AG08395 (cell line): ENCODE data around the gene SLC22A1.
"Not testable (repeated sequence)": the region's sequence is repeated elsewhere in the genome, so short reads cannot be mapped to it uniquely, and the experiment has no call there.

ENCODE experiments used
- DNase-seq: peaks from one replicate; pipeline ENCODE4 v3.0.0; 2012; ENCODE audit warnings: mixed read lengths, low spot score

The SLC22A1 gene

GRCh38 chr6:160121558-160121957 lies at the start of gene SLC22A1:
TSS of gene SLC22A1 (plus strand) at chr6:160121815. CDS start at chr6:160121936, 121 bp downstream.
- DNase-seq = no peak

- DNase-seq = no peak
Observed at GRCh38 chr6:160073272-160073671, 48.3 kb upstream of the SLC22A1 start.

GRCh38 chr6:160076009-160076408 lies 45.6 kb upstream of the SLC22A1 start:
- no peak for DNase-seq

DNA sequence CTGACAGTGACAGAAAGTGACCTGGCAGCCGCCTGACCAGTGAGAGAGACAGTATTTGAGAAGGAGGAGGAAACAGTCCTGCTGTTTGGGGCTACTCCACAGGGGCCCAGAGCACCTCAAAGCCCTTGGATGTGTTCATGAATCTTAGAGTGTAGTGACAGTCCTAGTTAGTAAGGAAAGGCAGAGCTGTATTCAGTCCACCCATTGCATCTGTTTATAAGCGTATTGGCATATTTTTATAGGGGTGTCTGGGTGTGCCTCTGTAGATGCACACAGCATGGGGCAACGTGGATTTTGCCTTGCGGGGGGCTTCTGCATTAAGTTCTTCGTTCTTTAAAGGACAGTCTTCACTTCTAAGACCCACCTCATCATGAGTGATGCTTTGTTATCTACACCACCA lies 44.6 kb upstream of the SLC22A1 start:
- DNase-seq = no peak

- DNase-seq = peak; percentile 82
Observed at GRCh38 chr6:160077526-160077925, 44.1 kb upstream of the SLC22A1 start.

GRCh38 chr6:160078883-160079685 lies 42.5 kb upstream of the SLC22A1 start:
- no peak for DNase-seq

GRCh38 chr6:160079686-160080043 lies 42.0 kb upstream of the SLC22A1 start:
- DNase-seq = no peak

DNA sequence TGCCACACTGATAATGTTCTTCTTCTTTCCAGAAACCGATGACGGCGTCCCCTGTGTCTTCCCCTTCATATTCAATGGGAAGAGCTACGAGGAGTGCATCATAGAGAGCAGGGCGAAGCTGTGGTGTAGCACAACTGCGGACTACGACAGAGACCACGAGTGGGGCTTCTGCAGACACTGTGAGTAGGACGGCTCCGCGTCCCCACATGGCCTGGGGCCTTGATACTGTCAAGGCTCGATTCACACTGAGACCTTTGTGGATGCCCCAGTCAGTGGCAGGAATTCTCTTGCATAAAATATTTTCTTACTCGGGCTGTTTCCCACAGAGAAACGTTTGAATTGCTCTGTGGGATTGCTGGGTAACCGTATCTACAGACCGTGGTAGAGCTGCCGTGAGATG lies 41.5 kb upstream of the SLC22A1 start:
- DNase-seq = no peak

GRCh38 chr6:160081398-160081797 lies 40.2 kb upstream of the SLC22A1 start:
- no peak for DNase-seq

GRCh38 chr6:160082627-160083026 lies 39.0 kb upstream of the SLC22A1 start:
- no peak for DNase-seq

DNA sequence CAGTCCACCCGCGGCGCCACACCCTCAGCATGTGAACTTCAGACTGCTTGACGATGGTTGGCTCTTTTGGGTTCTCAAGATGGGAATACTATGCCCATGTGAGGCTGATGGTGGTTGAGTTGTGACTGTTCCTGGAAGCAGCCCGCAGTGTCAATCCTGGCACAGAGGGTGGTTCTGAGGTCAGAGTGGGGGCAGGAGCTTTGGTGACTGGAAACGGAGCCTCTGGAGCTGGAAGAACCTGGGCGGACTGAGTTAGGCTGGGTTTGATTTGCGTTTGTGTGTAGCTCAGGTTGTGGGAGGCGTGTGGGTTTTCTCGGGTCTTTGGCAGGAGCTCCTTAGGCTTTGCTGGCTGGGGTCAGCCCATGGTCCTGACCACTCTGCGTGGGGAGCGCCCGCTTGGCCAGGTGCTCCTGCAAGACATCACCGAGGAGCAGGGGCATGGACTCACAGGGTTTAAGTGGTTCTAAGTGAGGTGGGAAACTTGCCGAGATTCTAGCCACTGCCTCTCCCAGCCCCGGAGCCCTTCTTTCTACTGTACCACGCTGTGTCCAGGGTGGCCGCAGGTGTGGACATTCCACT lies 37.3 kb upstream of the SLC22A1 start:
- no peak for DNase-seq

DNA sequence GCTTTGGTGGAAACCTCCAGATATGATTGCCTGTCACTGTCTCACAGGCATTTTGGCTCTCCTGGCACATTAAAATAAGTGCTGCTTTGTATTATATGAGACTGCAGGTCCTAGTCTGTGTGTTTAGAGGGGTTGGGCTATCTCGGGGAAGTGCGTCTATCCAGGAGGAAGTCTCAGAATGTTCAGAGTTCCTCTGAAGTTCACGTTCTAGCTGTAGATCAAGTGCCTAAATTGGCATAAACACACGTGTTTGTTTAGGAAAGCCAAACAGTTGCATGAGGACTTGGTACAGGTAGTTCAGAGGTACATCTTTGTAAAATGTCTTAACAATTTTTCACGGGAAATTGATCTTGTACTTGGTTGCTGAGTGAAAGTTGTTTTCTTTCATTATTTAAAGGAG lies 36.4 kb upstream of the SLC22A1 start:
- DNase-seq = no peak

- no peak for DNase-seq
Observed at GRCh38 chr6:160085713-160086505, 35.7 kb upstream of the SLC22A1 start.

GRCh38 chr6:160086754-160087153 lies 34.9 kb upstream of the SLC22A1 start:
- no peak for DNase-seq

DNA sequence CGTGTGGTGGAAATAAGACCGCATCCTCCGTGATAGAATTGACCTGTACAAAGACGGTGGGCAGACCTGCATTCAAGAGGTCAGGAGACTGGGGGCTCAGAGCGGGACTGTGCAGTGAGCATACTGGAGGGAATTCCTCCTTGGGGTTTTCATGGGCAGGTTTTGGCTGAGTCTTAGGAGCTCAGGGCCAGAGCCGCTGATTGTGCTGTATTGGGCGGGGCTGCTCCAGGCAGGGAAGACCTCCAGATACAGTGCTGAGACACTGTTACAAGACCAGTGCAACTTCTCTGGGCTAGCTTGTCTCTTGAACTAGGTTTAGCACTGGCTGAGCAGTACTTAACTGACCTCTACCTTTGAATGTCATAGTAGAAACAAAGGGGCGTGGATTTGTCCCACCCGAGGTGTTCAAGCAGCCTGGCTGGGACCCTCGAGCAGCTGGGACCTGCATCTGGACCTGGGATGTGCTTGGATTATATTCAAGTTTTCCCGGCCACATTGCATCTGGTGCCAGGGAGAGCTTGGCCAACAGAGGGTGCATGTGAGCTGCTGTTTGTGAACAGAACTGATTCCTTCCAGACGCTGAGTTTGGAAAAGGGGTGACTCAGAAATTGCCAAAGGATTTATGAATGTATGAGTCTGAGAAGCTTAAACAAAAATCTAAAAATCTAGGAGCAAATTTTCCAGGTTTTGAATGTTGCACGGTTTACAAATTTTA lies 33.4 kb upstream of the SLC22A1 start:
- DNase-seq = peak; percentile 97

GRCh38 chr6:160088784-160089533 lies 32.7 kb upstream of the SLC22A1 start:
- DNase-seq = peak; percentile 35

DNA sequence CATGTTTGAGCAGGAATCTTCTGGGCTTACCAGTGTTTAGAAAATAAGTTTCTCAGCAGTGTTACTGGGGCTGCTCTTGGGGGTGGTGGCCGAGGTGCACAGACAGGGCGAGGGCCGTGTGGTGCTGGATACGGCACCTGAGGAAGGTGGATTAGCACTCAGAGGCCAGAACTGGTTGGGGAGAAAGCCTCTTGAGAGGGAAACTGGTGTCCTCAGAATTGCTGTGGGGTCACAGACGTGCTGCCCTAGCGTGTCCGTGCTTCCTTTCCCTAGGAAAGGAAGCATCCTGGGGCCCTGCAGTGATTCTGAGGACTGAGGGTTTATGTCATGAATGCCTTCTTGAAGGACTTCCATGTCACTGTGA lies 32.1 kb upstream of the SLC22A1 start:
- DNase-seq = no peak

DNA sequence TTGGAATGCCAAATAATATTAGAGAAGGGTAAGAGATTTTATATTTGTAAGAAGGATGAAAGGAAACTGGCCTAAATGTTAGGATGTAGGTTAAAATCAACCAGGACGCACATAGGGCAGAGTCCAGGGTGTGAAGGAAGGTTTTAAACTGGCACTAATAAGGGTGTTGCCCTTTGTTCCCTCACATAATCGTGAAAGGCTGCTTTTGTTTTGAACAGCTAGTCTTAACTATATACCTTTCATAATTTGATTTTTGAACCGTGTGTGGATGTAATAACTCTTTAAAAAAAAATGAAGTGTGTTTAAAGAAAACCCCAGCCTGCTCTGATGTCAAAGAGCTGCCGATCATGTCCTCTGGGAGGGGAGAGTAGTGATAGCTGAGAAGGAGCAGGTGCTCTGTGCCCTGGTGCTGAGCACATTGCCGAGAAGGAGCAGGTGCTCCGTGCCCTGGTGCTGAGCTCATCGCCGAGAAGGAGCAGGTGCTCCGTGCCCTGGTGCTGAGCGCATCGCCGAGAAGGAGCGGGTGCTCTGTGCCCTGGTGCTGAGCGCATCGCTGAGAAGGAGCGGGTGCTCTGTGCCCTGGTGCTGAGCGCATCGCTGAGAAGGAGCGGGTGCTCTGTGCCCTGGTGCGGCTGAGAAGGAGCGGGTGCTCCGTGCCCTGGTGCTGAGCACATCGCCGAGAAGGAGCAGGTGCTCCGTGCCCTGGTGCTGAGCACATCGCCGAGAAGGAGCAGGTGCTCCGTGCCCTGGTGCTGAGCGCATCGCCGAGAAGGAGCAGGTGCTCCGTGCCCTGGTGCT lies 31.0 kb upstream of the SLC22A1 start:
- DNase-seq = not testable (repeated sequence)

GRCh38 chr6:160092176-160092575 lies 29.4 kb upstream of the SLC22A1 start:
- DNase-seq = not testable (repeated sequence)

DNA sequence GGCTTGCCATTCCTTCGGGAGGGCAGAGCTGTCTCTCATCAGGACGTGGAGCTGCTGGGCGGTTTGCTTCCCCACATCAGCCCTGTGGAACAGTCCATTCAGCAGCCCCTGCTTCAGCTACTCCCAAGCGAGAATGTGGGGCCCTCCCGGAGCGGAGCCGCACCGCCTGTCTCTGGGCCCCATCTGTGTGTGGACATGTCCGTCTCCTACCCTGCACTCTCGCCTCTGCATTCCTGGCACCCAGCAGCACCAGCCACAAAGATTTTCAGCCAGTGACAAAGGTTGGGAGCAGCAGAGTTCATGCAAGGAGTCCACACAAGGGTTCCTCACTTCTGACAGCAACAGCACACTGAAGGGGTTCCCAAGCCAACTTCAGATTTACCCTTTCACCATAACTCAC lies 29.0 kb upstream of the SLC22A1 start:
- no peak for DNase-seq

- no peak for DNase-seq
Observed at GRCh38 chr6:160093061-160093460, 28.6 kb upstream of the SLC22A1 start.
